ENCODE measurements around the gene CCDC92.
"Not testable (repeated sequence)": the region's sequence is repeated elsewhere in the genome, so short reads cannot be mapped to it uniquely, and the experiment has no call there.

The CCDC92 gene

DNA sequence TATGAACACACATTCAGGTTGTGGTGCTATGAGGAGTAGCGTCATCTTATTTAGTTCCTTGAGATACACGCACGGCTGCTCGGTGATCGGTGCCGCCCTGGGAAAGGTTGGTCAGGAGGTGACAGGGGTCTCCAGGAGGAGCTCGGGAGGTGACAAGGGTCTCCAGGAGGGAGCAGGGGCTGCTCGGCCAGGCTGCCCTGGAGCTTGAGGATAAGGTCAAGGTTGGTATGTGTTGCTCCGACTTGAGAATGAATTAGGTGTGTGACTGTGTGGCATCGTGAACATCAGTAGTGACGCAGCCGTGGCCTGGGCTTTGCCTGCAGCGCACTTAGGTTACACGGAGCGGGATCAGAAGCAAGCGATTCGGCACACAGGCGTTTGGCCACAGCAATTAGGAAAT is 36.2 kb downstream of the CCDC92 start:
- no peak for DNase-seq

DNA sequence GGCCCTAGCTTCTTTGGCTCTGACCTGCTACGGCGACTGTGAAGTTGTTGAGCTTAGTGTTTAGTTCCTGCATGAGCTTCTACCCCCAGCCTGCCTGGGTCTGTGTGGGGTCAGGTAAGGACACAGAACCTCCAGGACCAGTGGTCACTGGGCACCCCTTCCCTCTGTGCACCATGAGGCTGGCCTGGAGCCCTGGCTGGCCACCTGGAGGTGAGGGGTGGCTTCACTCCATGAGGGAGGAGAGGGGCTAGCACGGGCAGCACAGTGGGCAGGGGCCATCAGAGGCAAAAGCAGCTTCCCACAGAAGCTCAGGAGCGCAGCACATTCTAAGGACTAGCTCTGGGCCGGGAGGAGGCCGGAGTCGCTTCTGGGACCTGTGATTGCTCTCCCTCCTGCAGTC is 36.7 kb downstream of the CCDC92 start:
- DNase-seq = no peak

DNA sequence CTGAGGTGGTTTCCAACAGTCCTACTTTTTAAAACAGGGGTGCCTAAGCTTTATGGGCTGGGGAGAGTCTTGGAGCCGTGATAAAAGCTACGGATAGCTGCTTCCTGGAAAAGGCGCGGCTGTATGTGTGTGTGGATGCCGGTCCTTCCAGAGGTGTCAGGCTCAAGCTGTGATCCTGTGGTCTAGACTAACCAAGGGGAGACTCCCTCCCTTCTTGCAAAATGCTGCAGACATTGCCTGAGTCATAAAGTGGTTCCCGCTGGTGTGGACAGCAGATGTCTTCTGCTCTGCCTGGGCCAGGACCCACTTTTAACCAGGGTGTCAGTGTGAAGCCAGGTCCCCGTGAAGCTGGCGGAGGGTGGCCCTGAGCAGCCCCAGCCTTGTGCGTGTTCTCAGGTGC is 37.8 kb downstream of the CCDC92 start:
- DNase-seq = peak; percentile 8

DNA sequence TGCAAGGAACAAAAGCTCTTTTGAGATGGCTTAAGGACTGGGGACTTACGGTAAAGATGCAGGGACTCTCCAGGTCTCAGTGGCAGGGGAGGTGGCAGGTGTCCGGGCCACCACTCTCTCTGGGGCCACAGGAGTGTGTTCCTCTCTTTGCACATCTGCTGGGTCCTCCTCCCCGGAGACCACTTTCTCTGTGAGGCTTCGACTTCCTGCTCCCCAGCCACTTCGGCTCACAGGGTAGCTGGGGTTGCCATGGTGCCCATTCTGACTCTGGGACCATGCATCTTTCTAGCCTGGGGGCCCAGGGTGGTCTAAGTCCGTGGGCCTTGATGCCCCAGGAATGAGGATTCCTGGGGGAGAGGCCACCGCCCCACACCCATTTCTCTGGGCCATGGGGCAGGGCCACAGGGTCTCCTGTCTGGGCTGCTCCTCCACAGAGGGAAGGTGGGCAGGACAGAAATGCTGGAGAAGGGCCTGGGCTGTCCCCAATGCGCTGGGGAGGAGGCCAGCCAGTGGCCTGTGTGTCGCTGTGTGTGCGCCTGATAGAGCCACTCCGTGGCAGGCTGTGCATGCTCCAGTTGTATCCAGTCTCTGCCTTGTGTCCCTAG is 38.5 kb downstream of the CCDC92 start:
- no peak for DNase-seq

DNA sequence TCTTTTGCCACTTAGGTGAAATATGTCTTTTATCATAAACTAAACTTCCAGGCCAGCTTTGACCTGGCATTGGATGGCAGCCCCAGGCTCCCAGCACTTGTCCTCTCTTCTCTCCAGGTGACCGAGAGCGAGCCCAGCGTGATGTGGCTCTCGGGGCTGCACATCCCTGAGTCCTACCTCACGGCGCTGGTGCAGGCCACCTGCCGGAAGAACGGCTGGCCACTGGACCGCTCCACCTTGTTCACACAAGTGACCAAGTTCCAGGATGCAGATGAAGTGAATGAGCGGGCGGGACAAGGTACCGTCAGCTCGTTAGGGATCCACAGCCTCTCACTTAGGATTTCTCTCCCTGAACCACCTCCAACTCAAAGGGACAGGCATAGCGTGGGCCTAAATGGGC is 39.4 kb downstream of the CCDC92 start:
- DNase-seq = no peak

DNA sequence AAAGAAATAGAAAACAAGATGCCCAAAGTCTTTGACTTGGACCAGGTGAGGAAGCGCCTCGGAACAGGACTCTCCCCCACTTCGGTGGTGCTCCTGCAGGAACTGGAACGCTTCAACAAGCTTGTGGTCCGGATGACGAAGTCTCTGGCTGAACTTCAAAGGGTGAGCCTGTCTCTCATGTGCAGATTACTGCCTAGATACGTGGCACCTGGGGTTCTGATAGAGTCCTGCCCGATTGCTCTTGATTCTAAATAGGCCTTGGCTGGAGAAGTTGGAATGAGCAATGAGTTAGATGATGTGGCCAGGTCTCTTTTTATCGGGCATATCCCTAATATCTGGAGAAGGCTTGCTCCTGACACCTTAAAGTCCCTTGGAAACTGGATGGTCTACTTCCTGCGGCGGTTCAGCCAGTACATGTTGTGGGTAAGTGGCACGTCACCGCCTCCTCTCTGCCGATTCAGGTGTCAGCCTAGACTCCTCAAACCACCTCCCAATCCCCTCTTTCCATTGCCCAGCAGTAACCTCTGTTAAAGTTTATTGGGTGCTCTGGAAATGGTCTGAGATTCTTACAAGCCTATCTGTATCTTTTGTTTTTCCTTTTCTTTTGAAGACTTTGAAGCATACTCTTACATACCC is 40.8 kb downstream of the CCDC92 start:
- peak; percentile 30 for DNase-seq

DNA sequence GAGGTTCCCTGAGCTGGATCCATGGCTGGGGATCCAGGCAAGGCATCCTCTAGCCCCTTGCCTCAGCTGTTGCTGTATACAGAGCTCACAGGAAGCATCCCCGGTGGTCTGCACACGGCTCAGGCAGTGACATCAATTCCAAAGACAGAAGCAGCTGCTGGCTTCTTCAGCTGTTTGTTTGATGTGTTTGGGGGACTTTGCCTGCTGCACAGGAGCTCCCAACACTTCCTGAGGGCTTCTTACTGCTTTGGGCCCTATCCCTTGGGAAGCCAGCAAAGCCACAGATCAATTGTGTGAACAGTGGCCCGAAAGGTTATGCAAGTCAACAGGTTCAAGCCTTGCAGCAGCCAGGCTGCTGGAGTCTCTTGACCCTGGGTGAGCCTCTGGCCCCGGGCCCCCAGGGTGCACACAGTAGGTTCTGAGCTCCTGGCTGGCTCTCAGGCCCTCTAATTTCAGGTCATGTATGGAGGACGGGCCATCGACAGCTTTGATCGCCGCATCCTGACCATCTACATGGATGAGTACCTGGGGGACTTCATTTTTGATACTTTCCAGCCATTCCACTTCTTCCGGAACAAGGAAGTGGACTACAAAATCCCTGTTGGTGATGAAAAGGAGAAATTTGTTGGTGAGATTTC is 42.6 kb downstream of the CCDC92 start:
- DNase-seq = no peak

DNA sequence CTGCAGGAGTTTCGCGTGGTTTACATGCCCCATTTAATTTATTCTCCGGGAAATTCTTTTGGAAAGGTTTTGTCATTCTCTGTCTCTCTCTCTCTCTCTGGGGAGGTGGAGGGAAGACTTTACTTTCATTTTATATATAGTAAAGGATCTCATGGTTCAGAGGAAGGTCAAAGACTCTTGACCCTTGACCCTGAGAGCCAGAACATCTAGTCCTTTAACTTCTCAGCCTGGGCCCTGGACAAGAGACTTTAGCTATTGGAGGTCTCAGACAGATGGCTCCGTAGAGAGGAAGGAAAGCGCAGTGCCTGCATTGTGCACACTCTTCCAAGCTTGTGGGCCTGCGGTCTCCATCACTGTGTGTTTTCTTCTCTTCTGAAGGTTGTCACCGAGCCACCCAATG is 43.7 kb downstream of the CCDC92 start:
- DNase-seq = no peak

DNA sequence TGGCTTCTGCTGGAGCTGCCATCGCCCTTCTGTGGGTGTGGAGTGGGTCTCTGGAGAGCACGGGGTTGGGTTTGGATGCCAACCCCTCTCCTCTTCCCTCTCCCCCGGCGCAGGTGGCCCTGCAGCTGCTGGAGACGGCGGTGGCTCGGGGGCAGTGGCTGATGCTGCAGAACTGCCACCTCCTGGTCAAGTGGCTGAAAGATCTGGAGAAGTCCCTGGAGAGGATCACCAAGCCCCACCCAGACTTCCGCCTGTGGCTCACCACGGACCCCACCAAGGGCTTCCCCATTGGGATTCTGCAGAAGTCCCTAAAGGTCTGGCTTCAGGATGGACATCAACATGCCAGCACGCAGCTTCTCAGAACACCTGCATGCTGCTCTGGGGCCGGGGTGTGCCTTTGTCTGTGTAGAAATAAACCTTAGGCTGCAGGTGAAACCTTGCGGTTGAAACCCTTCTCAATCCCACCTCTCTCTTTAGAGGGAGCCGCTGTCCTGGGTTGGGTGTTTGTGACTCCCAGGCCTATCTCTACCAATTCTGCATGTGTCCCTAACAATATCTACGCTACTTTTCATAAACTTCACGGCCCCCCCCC is 44.3 kb downstream of the CCDC92 start:
- DNase-seq = no peak

DNA sequence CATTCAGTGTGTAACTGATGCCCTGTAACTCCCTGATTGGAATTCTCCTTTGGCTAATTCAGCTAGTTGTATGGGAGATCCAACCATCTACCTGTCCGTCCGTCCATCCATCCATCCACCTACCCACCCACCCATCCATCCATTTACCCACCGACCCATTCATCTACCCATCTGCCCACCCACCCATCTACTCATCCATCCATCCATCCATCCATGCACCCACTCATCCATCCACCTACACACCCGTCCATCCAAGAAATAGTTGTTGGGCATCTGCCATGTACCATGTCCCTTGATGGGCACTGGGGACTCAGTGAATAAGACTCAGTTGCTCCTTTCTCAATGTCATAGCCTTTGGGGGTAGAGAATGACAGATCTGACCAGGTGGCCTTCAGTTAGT is 48.1 kb downstream of the CCDC92 start:
- DNase-seq = no peak

DNA sequence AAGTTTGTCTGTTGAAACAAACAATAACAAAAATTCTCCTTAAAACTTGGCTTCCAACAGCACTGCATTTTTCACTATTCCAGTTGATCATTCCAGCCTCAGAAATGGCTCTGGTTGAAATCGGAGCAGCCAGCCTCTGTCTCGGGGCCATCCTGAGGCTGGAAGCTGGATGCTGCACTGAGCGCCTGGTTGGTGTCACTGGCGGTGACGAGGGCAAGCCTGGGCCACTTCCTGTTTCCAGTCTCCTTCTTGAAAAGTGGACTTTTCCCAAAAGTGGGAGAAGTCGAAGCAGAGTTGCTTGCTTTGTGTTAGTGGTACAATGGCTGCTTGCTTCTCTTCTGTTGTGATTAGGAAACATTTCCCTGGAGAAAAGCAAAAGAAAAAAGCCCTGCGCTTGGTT is 48.7 kb downstream of the CCDC92 start:
- DNase-seq = no peak

DNA sequence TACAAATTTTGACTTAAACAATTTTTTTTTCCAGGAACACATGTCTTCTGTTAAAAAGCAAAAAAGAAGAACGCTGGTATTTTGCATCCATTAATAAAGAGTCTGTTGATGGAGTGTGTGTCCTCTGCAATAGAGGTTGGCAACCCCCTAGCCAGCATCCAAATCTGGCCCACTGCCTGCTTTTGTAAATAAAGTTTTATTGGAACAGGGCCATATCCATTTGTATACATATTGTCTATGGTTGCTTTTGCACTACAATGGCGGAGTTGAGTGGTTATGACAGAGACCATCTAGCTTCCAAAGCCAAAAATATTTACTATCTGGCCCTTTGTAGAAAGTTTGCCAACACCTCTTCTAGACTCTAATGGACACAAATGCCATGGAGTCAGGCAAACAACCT is 49.6 kb downstream of the CCDC92 start:
- DNase-seq = no peak

DNA sequence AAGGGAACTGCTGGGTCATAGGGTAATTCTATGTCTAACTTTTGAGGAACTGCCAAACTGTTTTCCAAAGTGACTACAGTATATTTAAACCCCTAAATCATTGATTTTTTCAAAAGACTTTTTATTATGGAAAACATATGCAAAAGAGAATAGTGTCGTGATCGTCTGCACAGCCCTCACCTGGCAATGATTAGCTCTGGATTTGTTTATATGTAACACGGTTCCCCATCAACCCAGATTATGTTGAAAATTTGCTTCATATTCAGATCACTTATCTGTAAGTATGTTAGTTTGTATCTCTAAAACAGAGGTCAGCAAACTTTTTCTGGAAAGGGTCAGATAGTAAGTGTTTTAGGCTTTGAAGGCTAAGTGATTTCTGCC is 52.7 kb downstream of the CCDC92 start:
- no peak for DNase-seq

DNA sequence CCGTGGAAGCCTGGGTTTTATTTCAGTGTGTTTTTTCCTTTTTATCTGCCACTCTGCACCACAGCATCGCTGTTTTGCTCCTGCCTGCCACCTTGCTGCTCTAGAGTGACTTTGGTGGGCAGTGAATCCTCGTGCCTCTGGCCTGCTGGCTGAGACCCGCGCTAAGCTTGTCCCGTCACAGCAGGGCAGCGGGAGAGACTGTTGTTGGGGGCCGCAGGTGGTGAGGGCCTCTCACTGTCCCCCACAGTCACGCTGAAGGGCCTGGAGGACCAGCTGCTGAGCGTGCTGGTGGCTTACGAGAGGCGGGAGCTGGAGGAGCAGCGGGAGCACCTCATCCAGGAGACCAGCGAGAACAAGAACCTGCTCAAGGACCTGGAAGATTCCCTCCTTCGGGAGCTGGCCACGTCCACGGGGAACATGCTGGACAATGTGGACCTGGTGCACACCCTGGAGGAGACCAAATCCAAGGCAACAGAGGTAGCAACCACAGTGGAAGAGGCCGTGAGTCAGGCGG is 55.2 kb downstream of the CCDC92 start:
- DNase-seq = no peak

DNA sequence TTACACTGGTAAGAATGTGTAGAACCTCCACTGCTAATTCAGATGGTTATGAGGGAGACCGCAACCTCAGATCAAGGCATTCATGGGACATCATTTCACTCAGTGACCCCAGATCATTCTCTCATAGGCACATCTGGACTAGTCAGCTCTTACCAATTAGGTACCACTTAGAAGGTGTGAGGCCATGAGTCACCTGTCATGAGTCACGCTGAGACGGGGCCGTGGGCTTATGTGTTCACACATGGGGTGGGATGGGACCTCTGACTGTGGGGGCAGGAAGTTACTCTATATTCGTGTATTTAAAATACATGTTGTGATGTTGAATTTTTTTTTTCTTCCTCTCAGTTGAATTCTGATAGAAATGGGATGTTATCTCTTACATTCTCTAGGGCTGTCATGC is 55.9 kb downstream of the CCDC92 start:
- DNase-seq = peak; percentile 70

DNA sequence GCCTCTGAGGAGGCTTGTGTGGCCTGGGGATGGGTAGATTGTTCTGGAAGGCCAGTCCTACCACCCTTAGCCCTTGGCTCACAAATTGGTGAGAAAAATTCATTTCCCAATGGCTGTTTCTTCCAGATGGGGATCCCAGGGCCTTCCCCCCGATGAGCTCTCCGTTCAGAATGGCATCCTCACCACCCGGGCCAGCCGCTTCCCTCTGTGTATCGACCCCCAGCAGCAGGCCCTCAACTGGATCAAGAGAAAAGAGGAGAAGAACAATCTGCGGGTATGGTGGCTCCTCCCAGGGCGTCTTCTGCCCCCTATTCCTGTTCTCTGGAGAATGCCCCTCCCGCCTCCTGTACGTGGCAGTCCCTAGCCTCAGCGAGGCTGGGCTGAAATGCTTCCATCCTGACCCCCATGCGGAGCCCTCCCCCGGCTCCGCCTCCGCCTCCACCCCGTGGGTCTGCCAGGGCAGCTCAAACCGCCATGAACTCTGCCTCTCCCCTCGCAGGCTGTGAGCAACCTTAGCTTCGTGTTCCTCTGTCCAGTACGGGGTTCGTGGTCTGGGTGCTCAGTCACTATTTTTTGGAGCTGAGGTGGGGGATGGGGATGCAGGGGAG is 57.8 kb downstream of the CCDC92 start:
- DNase-seq = no peak

DNA sequence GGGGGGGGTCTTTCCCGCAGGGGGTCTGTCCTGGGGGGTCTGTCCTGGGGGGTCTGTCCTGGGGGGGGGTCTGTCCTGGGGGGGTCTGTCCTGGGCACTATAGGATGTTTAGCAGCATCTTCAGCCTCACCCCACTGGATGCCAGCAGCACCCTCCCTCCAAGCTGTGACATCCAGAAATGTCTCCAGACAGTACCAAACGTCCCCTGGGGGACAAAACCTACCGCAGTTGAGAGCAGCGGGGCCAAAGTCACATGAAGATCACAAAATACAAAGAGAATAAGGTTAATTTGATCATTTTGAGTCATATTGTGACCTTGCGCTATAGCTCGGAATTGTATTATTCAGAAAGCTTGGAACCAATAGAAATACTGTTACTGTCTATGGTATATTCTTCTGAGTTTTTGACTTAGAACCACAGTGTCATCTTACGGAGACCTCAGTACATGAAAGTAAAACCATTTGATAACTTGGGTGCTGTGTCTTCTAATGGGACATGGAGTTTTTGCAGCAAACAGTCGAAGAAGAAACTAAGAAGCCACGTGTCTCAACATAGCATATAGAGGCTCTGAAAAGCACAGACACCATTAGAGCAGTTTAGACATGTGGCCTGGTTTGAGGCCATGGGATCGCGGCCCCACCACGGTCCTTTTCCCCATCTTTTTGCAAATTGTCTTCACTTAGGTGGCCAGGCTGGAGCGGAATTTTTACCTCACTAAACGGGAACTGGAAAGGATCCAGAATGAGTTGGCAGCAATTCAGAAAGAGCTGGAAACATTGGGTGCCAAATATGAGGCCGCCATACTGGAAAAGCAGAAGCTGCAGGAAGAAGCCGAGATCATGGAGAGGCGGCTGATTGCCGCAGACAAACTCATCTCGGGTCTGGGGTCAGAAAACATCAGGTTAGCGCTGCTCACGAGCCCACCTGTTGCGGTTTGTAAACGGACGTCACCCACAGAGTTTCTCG is 59.9 kb downstream of the CCDC92 start:
- no peak for DNase-seq

DNA sequence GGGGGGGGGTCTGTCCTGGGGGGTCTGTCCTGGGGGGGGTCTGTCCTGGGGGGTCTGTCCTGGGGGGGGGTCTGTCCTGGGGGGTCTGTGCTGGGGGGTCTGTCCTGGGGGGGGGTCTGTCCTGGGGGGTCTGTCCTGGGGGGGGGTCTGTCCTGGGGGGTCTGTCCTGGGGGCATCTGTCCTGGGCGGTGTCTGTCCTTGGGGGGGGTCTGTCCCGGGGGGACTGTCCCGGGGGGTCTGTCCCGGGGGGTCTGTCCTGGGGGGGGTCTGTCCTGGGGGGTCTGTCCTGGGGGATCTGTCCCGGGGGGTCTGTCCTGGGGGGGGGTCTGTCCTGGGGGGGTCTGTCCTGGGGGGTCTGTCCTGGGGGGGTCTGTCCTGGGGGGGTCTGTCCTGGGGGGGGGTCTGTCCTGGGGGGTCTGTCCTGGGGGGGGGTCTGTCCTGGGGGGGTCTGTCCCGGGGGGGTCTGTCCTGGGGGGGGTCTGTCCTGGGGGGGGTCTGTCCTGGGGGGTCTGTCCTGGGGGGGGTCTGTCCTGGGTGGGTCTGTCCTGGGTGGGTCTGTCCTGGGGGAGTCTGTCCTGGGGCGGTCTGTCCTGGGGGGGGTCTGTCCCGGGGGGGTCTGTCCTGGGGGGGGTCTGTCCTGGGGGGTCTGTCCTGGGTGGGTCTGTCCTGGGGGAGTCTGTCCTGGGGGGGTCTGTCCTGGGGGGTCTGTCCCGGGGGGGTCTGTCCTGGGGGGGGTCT is 60.8 kb downstream of the CCDC92 start:
- DNase-seq = not testable (repeated sequence)

DNA sequence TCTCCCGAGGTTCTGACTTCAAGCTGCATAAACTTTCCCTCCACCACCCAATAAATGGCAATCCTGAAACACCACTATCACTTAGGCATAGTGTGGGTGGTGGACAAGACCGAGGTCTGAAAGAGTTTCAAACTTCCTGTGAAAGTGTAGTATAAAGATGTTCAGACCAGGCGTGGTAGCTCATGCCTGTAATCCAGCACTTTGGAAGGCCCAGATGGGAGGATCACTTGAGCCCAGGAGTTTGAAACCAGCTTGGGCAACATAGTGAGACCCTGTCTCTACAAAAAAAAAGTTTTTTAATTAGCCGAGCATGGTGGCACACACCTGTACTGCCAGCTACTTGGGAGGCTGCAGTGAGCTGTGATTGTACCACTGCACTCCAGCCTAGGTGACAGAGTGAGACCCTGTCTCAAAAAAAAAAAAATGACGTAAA is 61.9 kb downstream of the CCDC92 start:
- DNase-seq = no peak

DNA sequence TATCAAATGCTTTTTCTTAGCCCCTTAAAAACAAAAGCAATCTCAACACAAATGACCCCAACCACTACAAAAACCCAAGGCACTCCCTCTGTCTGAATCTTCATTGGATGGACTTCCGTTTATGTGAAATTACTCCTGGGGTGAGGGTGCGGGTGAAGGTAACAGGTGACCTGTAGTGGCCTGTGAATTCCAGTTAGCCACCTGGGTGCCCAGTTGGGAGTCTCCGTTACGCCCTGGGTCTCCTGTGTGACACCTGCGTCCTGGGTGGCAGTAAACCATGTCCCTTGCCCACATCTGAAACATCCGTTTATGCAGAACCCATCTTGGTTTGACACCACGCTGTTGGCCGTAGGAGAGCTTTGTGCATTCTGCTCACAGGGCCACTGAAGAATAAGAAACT is 62.6 kb downstream of the CCDC92 start:
- no peak for DNase-seq

DNA sequence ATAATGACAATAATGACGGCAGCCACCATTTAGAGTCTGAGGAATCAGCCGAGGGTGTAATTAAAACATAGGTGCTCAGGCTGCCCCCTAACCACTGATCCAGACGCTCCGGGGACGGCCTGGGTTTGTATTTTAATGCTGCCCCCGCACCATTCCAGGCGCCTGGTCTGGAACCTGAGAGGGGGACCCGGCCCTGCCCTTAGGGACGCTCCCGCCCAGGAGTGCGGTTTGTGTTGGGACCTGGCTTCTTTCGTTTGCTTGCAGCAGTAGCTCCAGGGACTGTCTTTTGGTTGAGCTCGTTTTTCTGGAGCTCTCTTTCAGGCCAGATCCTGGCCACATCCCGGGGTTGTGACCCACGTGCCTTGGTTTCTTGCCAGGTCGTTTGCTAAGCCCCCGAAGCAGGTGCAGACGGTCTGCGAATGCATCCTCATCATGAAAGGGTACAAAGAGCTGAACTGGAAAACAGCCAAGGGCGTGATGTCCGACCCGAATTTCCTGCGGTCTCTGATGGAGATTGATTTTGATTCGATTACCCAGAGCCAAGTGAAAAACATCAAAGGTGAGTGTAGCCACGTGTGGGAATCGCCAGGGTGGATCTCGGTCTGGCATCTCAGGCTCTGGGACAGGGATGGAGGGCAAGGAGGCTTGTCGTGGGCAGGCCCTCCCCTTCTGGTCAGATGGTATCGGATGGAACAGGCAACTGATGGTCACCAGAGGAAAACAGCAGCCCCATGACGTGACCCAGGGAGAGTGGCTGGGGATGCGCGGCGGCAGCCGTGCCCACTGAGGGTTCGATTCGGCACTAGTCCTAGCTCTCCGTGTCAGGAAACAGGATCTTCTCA is 63.5 kb downstream of the CCDC92 start:
- no peak for DNase-seq
